22Rv1 (cell line): ENCODE measurements around the gene PRSS53.
A peak's percentile ranks its signal among the peaks of the same experiment; 100 is the strongest.

Source experiments
- H3K27ac ChIP-seq: fragments of 450-650 bp; 2 replicates; pipeline ENCODE4 v1.5.1; 2017
- ZFX ChIP-seq: fragments of 450-650 bp; IDR thresholded peaks from 2 replicates; pipeline ENCODE4 v1.6.1; 2017; ENCODE audit warnings: antibody characterized with exemption, borderline replicate concordance
- TF ChIP-seq, protein P1 (sequence below): fragments of 450-650 bp; IDR thresholded peaks from 2 replicates; pipeline ENCODE4 v1.5.1; 2017; ENCODE audit warnings: mild to moderate bottlenecking

Gene PRSS53

DNA sequence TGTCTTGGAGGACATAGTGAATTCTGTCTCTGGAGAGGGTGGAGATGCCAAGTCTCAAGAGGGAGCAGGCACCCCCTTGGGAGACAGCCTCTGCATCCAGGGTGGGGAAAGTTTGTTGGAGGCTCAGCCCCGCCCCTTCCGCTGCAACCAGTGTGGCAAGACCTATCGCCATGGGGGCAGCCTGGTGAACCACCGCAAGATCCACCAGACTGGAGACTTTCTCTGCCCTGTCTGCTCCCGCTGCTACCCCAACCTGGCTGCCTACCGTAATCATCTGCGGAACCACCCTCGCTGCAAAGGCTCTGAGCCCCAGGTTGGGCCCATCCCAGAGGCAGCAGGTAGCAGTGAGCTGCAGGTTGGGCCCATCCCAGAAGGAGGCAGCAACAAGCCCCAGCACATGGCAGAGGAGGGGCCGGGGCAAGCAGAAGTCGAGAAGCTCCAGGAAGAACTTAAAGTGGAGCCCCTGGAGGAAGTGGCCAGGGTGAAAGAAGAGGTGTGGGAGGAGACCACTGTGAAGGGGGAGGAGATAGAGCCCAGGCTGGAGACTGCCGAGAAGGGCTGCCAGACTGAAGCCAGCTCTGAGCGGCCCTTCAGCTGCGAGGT is 9.3 kb downstream of the PRSS53 start:
- TF ChIP-seq, protein P1, sequence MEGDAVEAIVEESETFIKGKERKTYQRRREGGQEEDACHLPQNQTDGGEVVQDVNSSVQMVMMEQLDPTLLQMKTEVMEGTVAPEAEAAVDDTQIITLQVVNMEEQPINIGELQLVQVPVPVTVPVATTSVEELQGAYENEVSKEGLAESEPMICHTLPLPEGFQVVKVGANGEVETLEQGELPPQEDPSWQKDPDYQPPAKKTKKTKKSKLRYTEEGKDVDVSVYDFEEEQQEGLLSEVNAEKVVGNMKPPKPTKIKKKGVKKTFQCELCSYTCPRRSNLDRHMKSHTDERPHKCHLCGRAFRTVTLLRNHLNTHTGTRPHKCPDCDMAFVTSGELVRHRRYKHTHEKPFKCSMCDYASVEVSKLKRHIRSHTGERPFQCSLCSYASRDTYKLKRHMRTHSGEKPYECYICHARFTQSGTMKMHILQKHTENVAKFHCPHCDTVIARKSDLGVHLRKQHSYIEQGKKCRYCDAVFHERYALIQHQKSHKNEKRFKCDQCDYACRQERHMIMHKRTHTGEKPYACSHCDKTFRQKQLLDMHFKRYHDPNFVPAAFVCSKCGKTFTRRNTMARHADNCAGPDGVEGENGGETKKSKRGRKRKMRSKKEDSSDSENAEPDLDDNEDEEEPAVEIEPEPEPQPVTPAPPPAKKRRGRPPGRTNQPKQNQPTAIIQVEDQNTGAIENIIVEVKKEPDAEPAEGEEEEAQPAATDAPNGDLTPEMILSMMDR: no peak
- no peak for TF ChIP-seq ZFX
- no peak overlapping the region for H3K27ac ChIP-seq

GRCh38 chr16:31078597-31079341 is 10.0 kb downstream of the PRSS53 start:
- no peak for TF ChIP-seq ZFX
- TF ChIP-seq, protein P1: no peak
- no peak overlapping the region for H3K27ac ChIP-seq

DNA sequence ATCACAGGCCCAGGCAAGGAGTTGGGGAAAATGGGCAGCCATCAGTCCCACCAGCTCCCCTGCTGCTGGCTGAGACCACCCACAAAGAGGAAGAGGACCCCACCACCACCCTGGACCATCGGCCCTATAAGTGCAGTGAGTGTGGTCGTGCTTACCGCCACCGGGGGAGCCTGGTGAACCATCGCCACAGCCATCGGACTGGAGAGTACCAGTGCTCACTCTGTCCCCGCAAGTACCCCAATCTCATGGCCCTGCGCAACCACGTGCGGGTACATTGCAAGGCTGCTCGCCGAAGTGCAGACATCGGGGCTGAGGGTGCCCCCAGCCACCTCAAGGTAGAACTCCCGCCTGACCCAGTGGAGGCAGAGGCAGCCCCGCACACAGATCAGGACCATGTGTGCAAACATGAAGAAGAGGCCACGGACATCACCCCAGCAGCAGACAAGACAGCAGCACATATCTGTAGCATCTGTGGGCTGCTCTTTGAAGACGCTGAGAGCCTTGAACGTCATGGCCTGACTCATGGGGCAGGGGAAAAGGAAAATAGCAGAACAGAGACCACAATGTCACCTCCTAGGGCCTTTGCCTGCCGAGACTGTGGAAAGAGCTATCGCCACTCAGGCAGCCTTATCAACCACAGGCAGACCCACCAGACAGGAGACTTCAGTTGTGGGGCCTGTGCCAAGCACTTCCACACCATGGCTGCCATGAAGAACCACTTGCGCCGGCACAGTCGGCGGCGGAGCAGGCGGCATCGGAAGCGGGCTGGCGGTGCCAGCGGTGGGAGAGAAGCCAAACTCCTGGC is 10.9 kb downstream of the PRSS53 start:
- TF ChIP-seq ZFX: no peak
- TF ChIP-seq, protein P1: no peak

GRCh38 chr16:31077024-31077423 is 11.7 kb downstream of the PRSS53 start:
- TF ChIP-seq, protein P1: no peak
- no peak for TF ChIP-seq ZFX
- H3K27ac ChIP-seq: no peak overlapping the region

More for the DNA sequence above, 10.9 kb downstream of the PRSS53 start:
- no peak overlapping the region for H3K27ac ChIP-seq

DNA sequence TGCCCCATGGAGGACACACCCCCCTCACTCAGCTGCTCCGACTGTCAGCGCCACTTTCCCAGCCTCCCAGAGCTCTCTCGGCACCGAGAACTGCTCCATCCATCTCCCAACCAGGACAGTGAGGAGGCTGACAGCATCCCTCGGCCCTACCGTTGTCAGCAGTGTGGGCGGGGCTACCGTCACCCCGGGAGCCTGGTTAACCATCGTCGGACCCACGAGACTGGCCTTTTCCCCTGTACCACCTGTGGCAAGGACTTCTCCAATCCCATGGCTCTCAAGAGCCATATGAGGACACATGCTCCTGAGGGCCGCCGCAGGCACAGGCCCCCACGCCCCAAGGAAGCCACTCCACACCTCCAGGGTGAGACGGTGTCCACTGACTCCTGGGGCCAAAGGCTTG is 12.4 kb downstream of the PRSS53 start:
- TF ChIP-seq ZFX: no peak
- TF ChIP-seq, protein P1: no peak
- no peak overlapping the region for H3K27ac ChIP-seq

GRCh38 chr16:31074814-31075183 is 13.9 kb downstream of the PRSS53 start:
- peak overlapping the region; percentile 92 for H3K27ac ChIP-seq
- TF ChIP-seq, protein P1: no peak
